BLaER1 treated with 17β-estradiol and CSF1 and Interleukin-3, amounts not matched to agents 10 nM and 100 nM (cell line): ENCODE measurements around the gene RASL12.
A peak's percentile ranks its signal among the peaks of the same experiment; 100 is the strongest.

ENCODE experiments used
- H3K27ac ChIP-seq, 11 experiments: shearing (Covaris generic); formaldehyde crosslinking; 2 replicates each; pipeline ENCODE4 v1.8.1; 2022
- H3K27me3 ChIP-seq, 11 experiments: shearing (Covaris generic); formaldehyde crosslinking; 2 replicates each; pipeline ENCODE4 v1.8.1; 2022
- H3K36me3 ChIP-seq, 11 experiments: shearing (Covaris generic); formaldehyde crosslinking; 2 replicates each; pipeline ENCODE4 v1.8.1; 2022
- H3K4me1 ChIP-seq, 10 experiments: shearing (Covaris generic); formaldehyde crosslinking; 2 replicates each; pipeline ENCODE4 v1.8.1; 2022
- H3K4me2 ChIP-seq, 11 experiments: shearing (Covaris generic); formaldehyde crosslinking; 2 replicates each; pipeline ENCODE4 v1.8.1; 2022
- H3K4me3 ChIP-seq, 10 experiments: shearing (Covaris generic); formaldehyde crosslinking; 2 replicates each; pipeline ENCODE4 v1.8.1; 2022
- H3K9ac ChIP-seq, 11 experiments: shearing (Covaris generic); formaldehyde crosslinking; 2 replicates each; pipeline ENCODE4 v1.8.1; 2022
- H3K9me3 ChIP-seq, 11 experiments: shearing (Covaris generic); formaldehyde crosslinking; replicated peaks in 1 of 11; 2 replicates each; pipeline ENCODE4 v1.8.1; 2022
- H4K20me1 ChIP-seq, 11 experiments: shearing (Covaris generic); formaldehyde crosslinking; 2 replicates each; pipeline ENCODE4 v1.8.1; 2022
- Cebpa-rat ChIP-seq, 11 experiments: shearing (Covaris generic); IDR thresholded peaks; 2 replicates each; pipeline ENCODE4 v1.8.1; 2022

The RASL12 gene

DNA sequence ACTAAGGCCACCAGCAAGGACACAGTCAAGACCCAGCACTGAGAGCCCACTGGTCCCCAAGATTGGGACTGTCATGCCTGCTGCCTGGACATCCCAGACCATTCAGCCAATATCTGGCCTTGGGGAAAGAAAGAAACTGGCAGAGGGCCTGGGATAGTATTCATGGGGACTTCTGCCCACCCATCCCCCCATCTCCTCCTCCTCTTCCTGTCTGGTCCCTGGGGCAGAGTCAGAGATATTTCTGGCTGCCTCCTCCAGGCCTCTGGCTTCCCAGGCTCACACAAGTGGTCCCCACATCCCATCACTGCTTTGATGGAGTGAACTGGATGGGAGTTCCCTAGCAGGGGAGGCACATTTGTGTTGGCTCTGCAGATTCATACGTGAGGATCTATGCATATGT lies 4.2 kb upstream of the RASL12 start:
- H3K27ac ChIP-seq, result peak overlapping the region in 7 of 11 experiments; percentile 4 to 64 (median 26); a peak in 9 of 22 replicates
- H3K9me3 ChIP-seq, result peaks cover 0 to 27% (median 8%) of the 10 kb centered on the region in 11 experiments; a peak in 10 of 22 replicates
- H3K4me3 ChIP-seq, result peak overlapping the region in 3 of 10 experiments; percentile 2 to 30 (median 11); a peak in 4 of 20 replicates
- peak overlapping the region; percentile 20 to 94 (median 81) for H3K4me2 ChIP-seq
- H3K9ac ChIP-seq, result peak overlapping the region in 7 of 11 experiments; percentile 7 to 49 (median 32); a peak in 8 of 22 replicates
- TF ChIP-seq Cebpa-rat (IDR thresholded peaks at IDR 0.05), result no peak
- no peaks in the 10 kb centered on the region; a peak in 1 of 22 replicates for H4K20me1 ChIP-seq
- H3K36me3 ChIP-seq, result no peaks in the 10 kb centered on the region
- peaks cover 28 to 73% (median 69%) of the 10 kb centered on the region in 10 experiments for H3K4me1 ChIP-seq
- H3K27me3 ChIP-seq, result peaks cover 10 to 21% (median 15%) of the 10 kb centered on the region in 11 experiments; a peak in 19 of 22 replicates

DNA sequence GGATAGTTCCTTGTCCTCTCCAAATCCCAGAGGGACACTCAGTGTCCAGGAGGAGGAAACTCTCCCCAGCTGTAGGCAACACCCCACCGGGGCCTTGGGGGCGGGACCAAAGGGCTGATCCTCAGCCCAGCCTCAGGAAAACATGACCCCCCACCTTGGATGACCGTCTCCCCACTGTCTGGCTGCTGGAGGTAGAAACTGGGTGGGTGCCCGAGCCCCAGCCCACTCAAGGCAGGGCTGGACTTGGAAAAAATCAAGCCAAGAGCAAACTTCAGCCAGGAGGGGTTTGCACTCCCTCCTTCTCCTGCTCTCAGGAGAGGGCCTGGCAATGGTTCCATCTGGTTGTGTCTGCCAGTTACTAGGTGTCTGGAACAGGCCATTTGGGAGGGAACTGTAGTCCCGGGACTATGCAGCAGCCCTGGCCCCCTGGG lies 3.6 kb upstream of the RASL12 start:
- H3K4me1 ChIP-seq, result peaks cover 22 to 73% (median 69%) of the 10 kb centered on the region in 10 experiments
- peak overlapping the region in 7 of 11 experiments; percentile 4 to 64 (median 26); a peak in 10 of 22 replicates for H3K27ac ChIP-seq
- no peaks in the 10 kb centered on the region; a peak in 1 of 22 replicates for H4K20me1 ChIP-seq

DNA sequence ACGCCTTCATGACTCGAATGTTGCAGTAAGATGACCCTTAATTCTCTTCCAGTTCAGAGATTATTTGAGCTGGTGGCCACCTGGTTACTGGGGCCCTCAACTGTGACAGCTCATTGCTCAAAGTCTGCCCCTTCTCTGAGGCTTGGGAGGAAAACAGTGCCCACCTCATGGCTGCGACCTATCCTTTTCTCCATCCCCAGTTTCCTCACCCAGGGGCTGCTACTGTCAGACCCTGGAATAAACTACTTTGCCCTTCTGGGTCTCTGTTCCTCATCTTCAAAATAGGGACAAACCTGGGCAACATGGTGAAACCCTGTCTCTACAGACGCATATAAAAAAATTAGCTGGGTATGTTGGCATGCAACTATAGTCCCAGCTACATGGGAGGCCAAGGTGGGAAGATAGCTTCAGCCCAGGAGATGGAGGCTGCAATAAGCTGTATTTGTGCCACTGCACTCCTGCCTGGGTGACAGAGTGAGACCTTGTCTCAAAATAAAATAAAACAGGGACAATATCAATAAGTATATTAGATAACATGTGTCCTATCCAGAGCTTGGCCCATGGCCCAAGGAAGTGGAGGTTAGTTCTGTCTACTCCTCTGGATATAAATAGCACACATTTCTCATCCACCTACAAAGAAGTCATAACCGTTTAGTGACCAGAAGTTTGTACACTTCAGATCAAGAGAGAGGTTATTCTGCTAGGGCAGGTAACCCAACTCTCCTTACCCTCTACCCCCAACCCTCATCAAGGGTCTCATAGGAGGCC lies 2.2 kb upstream of the RASL12 start:
- peaks cover 16 to 81% (median 74%) of the 10 kb centered on the region in 10 experiments for H3K4me1 ChIP-seq
- H3K4me3 ChIP-seq, result no peak overlapping the region
- H3K36me3 ChIP-seq, result no peaks in the 10 kb centered on the region
- no peaks in the 10 kb centered on the region; a peak in 1 of 22 replicates for H4K20me1 ChIP-seq
- H3K9me3 ChIP-seq, result peaks cover 0 to 24% (median 8%) of the 10 kb centered on the region in 11 experiments; a peak in 10 of 22 replicates
- TF ChIP-seq Cebpa-rat (IDR thresholded peaks at IDR 0.05), result no peak
- H3K4me2 ChIP-seq, result peak overlapping the region in 8 of 11 experiments; percentile 2 to 94 (median 88); a peak in 16 of 22 replicates
- H3K9ac ChIP-seq, result no peak overlapping the region
- peaks cover 10 to 27% (median 16%) of the 10 kb centered on the region in 11 experiments; a peak in 19 of 22 replicates for H3K27me3 ChIP-seq
- H3K27ac ChIP-seq, result no peak overlapping the region

More for the DNA sequence above, 3.6 kb upstream of the RASL12 start:
- Histone ChIP-seq H3K36me3 (no peaks in the 10 kb centered on the region), H3K27me3 (peaks cover 10 to 23% (median 16%) of the 10 kb centered on the region in 11 experiments; a peak in 19 of 22 replicates), H3K4me2 (peak overlapping the region; percentile 20 to 94 (median 81); a peak in 21 of 22 replicates), H3K9ac (peak overlapping the region in 4 of 11 experiments; percentile 7 to 47 (median 26); a peak in 4 of 22 replicates), H3K4me3 (peak overlapping the region in 2 of 10 experiments; percentile 2 to 30; a peak in 2 of 20 replicates), H3K9me3 (peaks cover 0 to 27% (median 8%) of the 10 kb centered on the region in 11 experiments; a peak in 10 of 22 replicates)
- TF ChIP-seq Cebpa-rat (IDR thresholded peaks at IDR 0.05), result no peak

DNA sequence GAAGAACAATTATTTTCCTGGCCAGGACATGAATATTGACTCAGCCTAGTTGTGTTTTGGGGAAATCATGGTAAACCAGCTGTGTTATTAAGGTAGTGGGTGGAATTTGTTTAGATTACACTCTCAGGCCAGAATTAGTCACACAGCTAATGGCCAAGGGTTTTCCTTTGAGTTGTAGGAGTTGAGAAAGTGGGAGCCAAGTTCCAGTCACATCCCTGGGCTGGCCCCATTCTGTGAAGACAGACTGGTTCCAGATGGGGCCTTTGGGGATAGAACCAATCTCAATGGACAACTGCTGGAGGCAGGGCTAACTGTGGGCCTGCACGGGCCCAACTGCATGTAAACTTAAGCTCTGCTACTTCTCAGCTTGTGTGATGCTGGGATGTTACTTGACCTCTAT lies 1.4 kb upstream of the RASL12 start:
- H3K4me2 ChIP-seq, result peak overlapping the region in 8 of 11 experiments; percentile 2 to 94 (median 88); a peak in 10 of 22 replicates
- H3K4me3 ChIP-seq, result no peak overlapping the region

DNA sequence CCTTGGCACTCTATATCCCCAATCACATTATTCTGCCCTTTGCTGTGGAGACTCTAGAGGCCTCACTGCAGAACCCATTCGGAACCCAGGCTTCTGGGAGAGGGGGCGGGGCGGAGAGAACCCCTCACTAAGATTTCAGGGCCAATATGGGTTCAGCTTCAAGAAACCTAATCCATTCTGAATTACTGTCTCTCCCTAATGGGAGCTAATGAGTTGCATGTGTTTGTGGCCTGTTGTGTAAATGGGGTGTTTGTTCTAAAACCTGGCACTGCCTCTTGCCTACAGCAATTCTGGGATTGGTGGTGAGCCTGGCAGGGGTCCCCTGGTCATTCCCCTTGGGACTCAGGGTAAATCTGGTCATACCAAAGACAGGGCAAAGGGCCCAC lies 605 bp upstream of the RASL12 start:
- Histone ChIP-seq H3K9me3 (peaks cover 0 to 10% (median 6%) of the 10 kb centered on the region in 11 experiments; a peak in 9 of 22 replicates), H4K20me1 (no peaks in the 10 kb centered on the region; a peak in 1 of 22 replicates), H3K4me3 (no peak overlapping the region), H3K27me3 (peaks cover 10 to 27% (median 16%) of the 10 kb centered on the region in 11 experiments; a peak in 19 of 22 replicates), H3K36me3 (no peaks in the 10 kb centered on the region), H3K4me1 (peaks cover 16 to 85% (median 75%) of the 10 kb centered on the region in 10 experiments), H3K4me2 (peak overlapping the region in 9 of 11 experiments; percentile 68 to 94 (median 82); a peak in 15 of 22 replicates), H3K9ac (no peak overlapping the region), H3K27ac (no peak overlapping the region)
- no peak for TF ChIP-seq Cebpa-rat (IDR thresholded peaks at IDR 0.05)

More for the DNA sequence above, 1.4 kb upstream of the RASL12 start:
- Histone ChIP-seq H3K9ac (no peak overlapping the region), H3K27ac (no peak overlapping the region), H3K9me3 (peaks cover 0 to 17% (median 7%) of the 10 kb centered on the region in 11 experiments; a peak in 9 of 22 replicates), H3K4me1 (peaks cover 16 to 85% (median 75%) of the 10 kb centered on the region in 10 experiments), H3K27me3 (peaks cover 10 to 27% (median 16%) of the 10 kb centered on the region in 11 experiments; a peak in 19 of 22 replicates), H3K36me3 (no peaks in the 10 kb centered on the region), H4K20me1 (no peaks in the 10 kb centered on the region; a peak in 1 of 22 replicates)
- no peak for TF ChIP-seq Cebpa-rat (IDR thresholded peaks at IDR 0.05)

DNA sequence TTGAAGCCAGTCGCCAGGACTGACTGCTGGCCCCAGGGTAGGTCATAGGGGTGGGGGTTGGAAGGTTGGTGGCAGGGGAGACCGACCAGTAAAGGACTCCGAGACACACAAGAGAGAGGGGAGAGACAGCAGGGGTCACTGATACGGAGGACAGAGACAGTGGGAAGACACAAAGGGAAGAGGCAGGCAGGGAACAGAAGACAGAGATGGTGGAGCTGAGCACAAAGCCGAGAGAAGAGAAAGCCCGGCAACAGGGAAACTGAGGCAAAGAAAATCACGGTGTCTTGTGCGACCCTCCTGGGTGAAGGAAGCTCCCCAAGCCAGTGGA lies 510 bp downstream of the RASL12 start:
- no peaks in the 10 kb centered on the region; a peak in 1 of 22 replicates for H4K20me1 ChIP-seq
- no peaks in the 10 kb centered on the region for H3K36me3 ChIP-seq
- TF ChIP-seq Cebpa-rat (IDR thresholded peaks at IDR 0.05), result no peak
- peaks cover 13 to 78% (median 68%) of the 10 kb centered on the region in 10 experiments for H3K4me1 ChIP-seq
- no peaks in the 10 kb centered on the region for H3K9me3 ChIP-seq
- H3K4me2 ChIP-seq, result peak overlapping the region; percentile 68 to 94 (median 81); a peak in 20 of 22 replicates
- peak overlapping the region in 2 of 11 experiments; percentile 34 to 48; a peak in 4 of 22 replicates for H3K27ac ChIP-seq
- 0 out of 22 replicates have a peak overlapping the region, but pooled peaks of 1 of the 11 experiments have one; percentile 7 for H3K9ac ChIP-seq
- H3K4me3 ChIP-seq, result peak overlapping the region in 5 of 10 experiments; percentile 30 to 56 (median 33); a peak in 7 of 20 replicates
- peaks cover 10 to 27% (median 16%) of the 10 kb centered on the region in 11 experiments; a peak in 19 of 22 replicates for H3K27me3 ChIP-seq

DNA sequence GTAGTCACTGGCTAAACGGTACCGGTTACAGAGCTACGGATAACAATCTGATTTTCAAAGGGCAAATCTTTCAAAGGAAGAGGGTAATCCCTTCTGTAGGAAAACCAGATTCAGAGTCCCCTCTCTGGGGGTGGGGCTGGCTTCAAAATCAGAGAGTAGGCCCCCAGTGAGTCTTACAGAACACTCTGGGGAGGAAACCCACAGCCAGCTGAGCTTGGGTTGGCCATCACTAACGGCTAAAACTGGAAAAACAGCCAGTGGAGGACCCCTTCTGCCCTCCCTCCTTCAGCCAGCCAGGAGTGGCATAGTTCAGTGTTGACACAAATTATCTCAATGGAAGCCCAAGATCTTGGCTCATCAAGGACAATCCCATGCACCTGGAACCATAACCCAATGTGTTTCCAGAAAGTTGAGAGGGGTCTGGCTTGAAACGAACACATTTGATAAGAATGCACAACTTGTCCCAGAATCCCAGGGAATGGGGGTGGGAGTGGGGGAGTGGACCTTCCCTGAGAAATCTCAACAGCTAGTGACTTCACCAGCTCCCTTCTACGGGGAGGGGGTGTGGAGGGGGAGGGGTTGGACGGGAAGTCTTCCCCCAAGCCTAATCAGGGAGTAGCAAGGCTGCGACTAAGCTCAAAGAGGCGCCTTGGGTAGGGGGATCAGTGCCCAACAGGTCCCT lies 1.0 kb downstream of the RASL12 start:
- Histone ChIP-seq H4K20me1 (no peaks in the 10 kb centered on the region; a peak in 1 of 22 replicates), H3K36me3 (no peaks in the 10 kb centered on the region), H3K9ac (0 out of 22 replicates have a peak overlapping the region, but pooled peaks of 1 of the 11 experiments have one; percentile 32), H3K27me3 (peaks cover 10 to 27% (median 16%) of the 10 kb centered on the region in 11 experiments; a peak in 19 of 22 replicates), H3K27ac (peak overlapping the region in 2 of 11 experiments; percentile 47 to 48; a peak in 6 of 22 replicates), H3K4me3 (peak overlapping the region in 3 of 10 experiments; percentile 14 to 31 (median 30); a peak in 4 of 20 replicates), H3K4me2 (peak overlapping the region in 10 of 11 experiments; percentile 17 to 94 (median 82); a peak in 19 of 22 replicates), H3K9me3 (no peaks in the 10 kb centered on the region), H3K4me1 (peaks cover 8 to 73% (median 63%) of the 10 kb centered on the region in 10 experiments)
- TF ChIP-seq Cebpa-rat (IDR thresholded peaks at IDR 0.05), result no peak
